Measurements from ENCODE around the gene GOLGA8N. TPM values are rescaled to one million over a fixed set of nuclear protein-coding genes. Genes with fewer than 3 reads are reported as not detected.
"Not testable (repeated sequence)": the region's sequence is repeated elsewhere in the genome, so short reads cannot be mapped to it uniquely, and the experiment has no call there.

GOLGA8N gene
- total and polyA plus RNA-seq, 9 donors, result 7.2 to 15.7 (median 11.4) TPM

- H3K9me3 ChIP-seq; DNase-seq; H3K27me3 ChIP-seq; intact Hi-C loops (cut with DNase I); H3K4me1 ChIP-seq (ENCODE audit: insufficient read depth); H3K27ac ChIP-seq; H3K36me3 ChIP-seq: not testable (repeated sequence)
- peak overlapping the region; percentile 44 for H3K4me3 ChIP-seq
- WGBS, 3 donors, result 0 to 1% (median 0%) methylated on average over 16 to 24 of the region's 24 CpGs
Measured at GRCh38 chr15:32615871-32616426, 22.7 kb downstream of the GOLGA8N start.

GRCh38 chr15:32636410-32636809 lies 43.2 kb downstream of the GOLGA8N start:
- Histone ChIP-seq H3K4me1 (ENCODE audit: insufficient read depth) (peaks cover 2% of the 10 kb centered on the region), H3K27ac (no peak overlapping the region), H3K36me3 (no peaks in the 10 kb centered on the region), H3K9me3 (no peaks in the 10 kb centered on the region), H3K4me3 (no peak overlapping the region), H3K27me3 (no peaks in the 10 kb centered on the region)
- 93 to 98% (median 95%) methylated on average over 3 of the region's 3 CpGs for WGBS, 3 donors
- TF ChIP-seq CTCF (IDR thresholded peaks at IDR 0.05) (no peak), POLR2A (IDR thresholded peaks at IDR 0.05) (no peak), EP300 (IDR thresholded peaks at IDR 0.05) (no peak)
- intact Hi-C loops (cut with DNase I), result no loop called here
- DNase-seq, result no peak

- no peaks in the 10 kb centered on the region for H3K27me3 ChIP-seq
- TF ChIP-seq POLR2A (IDR thresholded peaks at IDR 0.05), result no peak
- no peak for TF ChIP-seq EP300 (IDR thresholded peaks at IDR 0.05)
- TF ChIP-seq CTCF (IDR thresholded peaks at IDR 0.05), result no peak
- H3K9me3 ChIP-seq, result no peaks in the 10 kb centered on the region
- H3K27ac ChIP-seq, result no peak overlapping the region
- no peaks in the 10 kb centered on the region for H3K36me3 ChIP-seq
- 95 to 97% (median 96%) methylated on average over 8 of the region's 8 CpGs for WGBS, 3 donors
- no peak for DNase-seq
- intact Hi-C loops (cut with DNase I), result no loop called here
- peaks cover 2% of the 10 kb centered on the region for H3K4me1 ChIP-seq (ENCODE audit: insufficient read depth)
- H3K4me3 ChIP-seq, result no peak overlapping the region
Measured at GRCh38 chr15:32636908-32637567, 43.8 kb downstream of the GOLGA8N start.

GRCh38 chr15:32637704-32638103 lies 44.4 kb downstream of the GOLGA8N start:
- Histone ChIP-seq H3K4me1 (ENCODE audit: insufficient read depth) (peaks cover 2% of the 10 kb centered on the region), H3K27ac (no peak overlapping the region), H3K36me3 (no peaks in the 10 kb centered on the region), H3K27me3 (no peaks in the 10 kb centered on the region), H3K4me3 (no peak overlapping the region), H3K9me3 (no peaks in the 10 kb centered on the region)
- TF ChIP-seq POLR2A (IDR thresholded peaks at IDR 0.05), result no peak
- no peak for TF ChIP-seq CTCF (IDR thresholded peaks at IDR 0.05)
- 97 to 100% (median 98%) methylated on average over 1 of the region's 1 CpG for WGBS, 3 donors
- DNase-seq, result no peak
- intact Hi-C loops (cut with DNase I), result no loop called here

GRCh38 chr15:32641517-32642059 lies 48.3 kb downstream of the GOLGA8N start, which contains the start of gene SCG5:
SCG5 (plus strand) TSS chr15:32641710; CDS start chr15:32643593, 1,883 bp downstream.
- peak in 2 of 5 donors; percentile 40 to 52 for DNase-seq
- H3K4me3 ChIP-seq, result peak within 1 kb of the TSS; percentile 9
- 3 to 9% (median 3%) methylated on average over 22 of the region's 22 CpGs for WGBS, 3 donors
- no peaks in the 10 kb centered on the region for H3K27me3 ChIP-seq
- H3K9me3 ChIP-seq, result no peaks in the 10 kb centered on the region
- H3K36me3 ChIP-seq, result no peaks in the 10 kb centered on the region
- intact Hi-C loops (cut with DNase I), result no loop called here
- H3K4me1 ChIP-seq (ENCODE audit: insufficient read depth), result peaks cover 2% of the 10 kb centered on the region
- no peak within 1 kb of the TSS for H3K27ac ChIP-seq
- no peak for TF ChIP-seq POLR2A (IDR thresholded peaks at IDR 0.05)
- TF ChIP-seq CTCF (IDR thresholded peaks at IDR 0.05), result no peak
- TF ChIP-seq EP300 (IDR thresholded peaks at IDR 0.05), result no peak
